HG03175 (cell line): Measurements from ENCODE around the gene ANAPC10.
A peak's percentile ranks its signal among the peaks of the same experiment; 100 is the strongest.
"Not testable (repeated sequence)": the region's sequence is repeated elsewhere in the genome, so short reads cannot be mapped to it uniquely, and the experiment has no call there.

Experiments used
- ATAC-seq: cut with Tn5 transposase; IDR thresholded peaks from one replicate; pipeline ENCODE4 v1.9.1; 2021; ENCODE audit warnings: mild to moderate bottlenecking, moderate library complexity; ENCODE audit not compliant: unreplicated experiment

The ANAPC10 gene, protein sequence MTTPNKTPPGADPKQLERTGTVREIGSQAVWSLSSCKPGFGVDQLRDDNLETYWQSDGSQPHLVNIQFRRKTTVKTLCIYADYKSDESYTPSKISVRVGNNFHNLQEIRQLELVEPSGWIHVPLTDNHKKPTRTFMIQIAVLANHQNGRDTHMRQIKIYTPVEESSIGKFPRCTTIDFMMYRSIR

DNA sequence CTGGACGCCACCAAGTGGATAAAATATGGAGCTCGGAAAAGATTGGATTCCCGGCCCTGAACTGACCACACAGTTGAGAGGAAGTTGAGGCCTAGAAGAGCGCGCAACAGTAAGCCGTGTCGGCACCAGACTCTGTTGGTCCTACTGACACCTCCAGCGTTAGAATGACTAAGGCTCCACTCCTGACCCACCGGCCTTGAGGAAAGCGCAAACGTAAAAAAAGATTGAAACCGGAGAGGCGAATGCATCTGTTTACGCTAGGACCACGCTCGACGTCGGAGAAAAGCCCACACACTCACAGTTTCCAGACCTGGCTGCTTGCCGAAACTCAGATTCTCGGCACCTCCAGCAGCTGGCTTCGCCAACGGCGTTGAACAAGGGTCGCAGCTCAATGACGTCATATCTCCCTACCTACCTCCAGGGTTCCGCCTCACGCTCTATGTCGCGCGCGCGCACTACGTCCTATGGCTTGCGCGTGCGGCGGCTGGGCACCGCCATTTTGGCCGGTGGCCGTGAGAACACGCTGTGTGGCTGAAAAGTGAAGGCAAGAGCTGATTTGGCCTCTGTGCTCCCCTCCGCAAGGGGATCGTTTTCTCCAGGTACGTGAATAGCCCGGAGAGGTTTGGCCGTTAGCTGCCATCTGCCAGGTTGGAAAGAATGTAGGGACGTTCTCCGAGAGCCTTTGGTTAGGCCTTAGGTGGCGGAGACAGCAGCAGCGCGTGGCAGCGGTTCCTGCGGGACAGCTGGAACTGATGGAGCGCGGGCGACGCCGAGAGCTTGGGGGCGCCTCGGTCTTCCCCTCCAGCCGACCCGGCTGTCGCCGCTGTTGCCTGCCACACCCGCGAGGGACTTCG lies at the start of gene ANAPC10, which contains the start of gene ABCE1:
Gene ANAPC10, minus strand, starts transcription at position 376 of the 854 bp plus-strand sequence. CDS start 2,097 bp downstream, outside the sequence.
Gene ABCE1, plus strand, starts transcription at position 491 of the 854 bp plus-strand sequence. CDS start 6,102 bp downstream, outside the sequence.
- ATAC-seq, result peak; percentile 84

DNA sequence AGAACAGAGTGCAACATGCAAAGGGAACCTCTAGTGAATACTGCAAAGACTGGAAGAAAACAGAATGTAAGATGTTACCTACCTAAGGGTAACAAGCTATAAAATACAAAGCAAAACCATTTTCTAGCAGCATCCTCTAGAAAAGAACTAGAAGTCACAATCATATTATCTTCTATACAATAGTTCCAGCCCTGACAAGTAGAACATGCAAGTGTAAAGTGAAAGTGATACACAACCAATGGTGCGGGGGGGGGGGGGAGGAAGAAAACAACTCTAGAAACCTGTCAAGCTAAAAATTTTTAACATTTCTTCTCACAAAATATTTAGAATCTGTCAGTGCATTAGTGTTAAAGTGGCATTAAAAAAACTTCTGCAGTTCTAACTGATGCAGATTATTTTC lies 38.2 kb upstream of the ANAPC10 start:
- ATAC-seq, result not testable (repeated sequence)

DNA sequence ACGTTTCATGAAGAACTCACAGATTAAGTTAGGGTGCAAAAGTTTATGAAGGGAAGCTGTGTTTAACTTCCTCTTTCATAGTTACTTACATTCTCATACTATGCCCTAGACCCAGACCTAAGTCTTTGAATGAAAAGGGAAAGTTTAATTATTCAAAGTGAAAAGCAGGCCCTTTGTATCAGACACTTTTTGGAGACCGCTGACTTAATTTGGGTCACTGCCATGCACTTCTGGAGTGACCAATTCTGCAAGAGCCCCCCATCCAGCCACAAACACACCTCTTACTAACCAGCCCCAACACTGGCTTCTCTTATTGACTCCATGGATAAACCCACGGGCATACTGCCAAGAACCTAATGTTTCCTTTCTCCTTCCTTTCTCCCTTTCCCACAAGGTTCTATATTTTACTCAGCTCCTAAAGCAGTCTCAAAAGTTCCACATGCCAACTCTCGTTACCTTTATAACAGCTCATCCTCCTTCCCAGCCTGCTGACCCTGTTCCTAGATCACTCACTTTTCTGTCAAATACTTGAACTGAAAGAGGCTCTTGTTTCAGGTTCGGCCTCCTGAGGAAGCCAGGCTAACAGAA lies 34.6 kb upstream of the ANAPC10 start:
- ATAC-seq, result peak; percentile 85

DNA sequence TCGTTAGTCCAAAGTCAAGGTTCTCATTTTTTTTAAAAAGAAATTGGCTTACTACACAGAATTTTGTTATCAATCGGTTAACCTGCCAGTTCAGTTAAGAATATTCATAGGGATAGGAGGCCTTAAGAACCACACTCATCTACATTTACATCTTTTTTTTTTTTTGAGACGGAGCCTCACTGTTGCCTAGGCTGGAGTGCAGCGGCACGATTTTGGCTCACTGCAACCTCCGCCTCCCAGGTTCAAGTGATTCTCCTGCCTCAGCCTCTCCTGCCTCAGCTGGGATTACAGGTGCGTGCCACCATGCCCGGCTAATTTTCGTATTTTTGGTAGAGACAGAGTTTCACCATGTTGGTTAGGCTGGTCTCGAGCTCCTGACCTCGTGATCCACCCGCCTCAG lies 33.9 kb upstream of the ANAPC10 start:
- no peak for ATAC-seq

DNA sequence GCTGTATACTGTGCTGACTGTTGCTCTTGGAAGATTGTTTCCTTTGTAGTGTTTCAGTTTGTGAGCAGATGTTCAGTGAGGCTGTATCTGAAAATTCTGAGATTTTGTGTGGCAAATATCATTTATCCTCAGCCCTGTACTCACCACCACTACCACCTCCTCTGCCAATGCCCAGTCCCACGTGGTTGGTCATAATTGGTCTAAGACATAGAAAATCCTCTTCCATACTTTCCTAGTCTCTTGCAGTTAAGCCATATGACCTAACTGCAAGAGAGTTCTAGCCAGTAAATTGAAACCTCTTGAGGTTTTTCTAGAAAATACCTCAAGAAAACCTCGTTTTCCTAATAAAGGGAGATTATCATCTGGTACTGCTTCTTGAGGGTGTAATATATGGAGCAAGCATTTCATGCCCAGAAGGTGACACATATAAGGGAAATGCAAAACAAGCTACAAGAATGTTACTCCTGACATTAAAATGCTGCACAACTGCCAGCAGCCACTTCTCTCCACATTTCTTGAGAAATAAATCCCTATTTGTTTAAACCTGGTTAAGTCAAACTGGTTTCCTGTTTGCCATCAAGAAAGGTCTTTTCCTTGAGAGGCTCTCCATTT lies 32.9 kb upstream of the ANAPC10 start:
- no peak for ATAC-seq

DNA sequence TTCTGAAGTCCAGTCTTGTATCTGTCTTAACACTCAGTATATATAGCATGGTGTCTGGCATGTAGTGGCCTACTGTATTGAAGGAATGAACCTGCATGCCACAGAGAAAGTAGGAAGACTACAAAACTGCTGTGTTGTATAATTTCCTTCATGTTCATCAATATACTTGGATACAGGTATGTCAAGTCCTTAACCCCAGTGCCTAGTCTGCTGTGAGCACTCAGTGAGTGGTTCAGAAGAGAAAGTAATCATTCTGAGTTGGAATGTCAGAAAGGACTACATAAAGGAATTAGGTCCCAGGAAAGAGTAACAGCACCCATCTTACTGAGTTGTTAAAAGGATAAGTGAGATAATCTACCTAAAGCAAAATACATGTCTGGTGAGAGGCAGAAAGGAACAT lies 32.1 kb upstream of the ANAPC10 start:
- ATAC-seq, result no peak

DNA sequence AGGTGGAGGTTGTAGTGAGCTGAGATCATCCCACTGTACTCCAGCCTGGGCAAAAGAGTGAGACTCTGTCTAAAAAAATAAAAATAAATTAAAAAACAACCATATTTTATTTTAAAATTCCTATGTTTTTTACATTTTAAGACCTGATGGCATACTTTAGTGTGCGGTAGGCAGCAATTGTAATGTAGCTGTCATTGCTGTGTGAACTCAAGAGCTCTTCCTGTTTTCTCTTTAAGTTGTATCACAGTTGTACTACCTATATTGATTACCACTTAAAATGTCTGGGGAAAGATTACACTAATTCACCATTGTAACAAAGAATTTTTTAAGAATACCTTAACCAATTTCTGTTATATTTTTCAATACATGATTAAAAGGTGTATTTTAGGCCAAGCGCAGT lies 27.4 kb upstream of the ANAPC10 start:
- ATAC-seq, result no peak

DNA sequence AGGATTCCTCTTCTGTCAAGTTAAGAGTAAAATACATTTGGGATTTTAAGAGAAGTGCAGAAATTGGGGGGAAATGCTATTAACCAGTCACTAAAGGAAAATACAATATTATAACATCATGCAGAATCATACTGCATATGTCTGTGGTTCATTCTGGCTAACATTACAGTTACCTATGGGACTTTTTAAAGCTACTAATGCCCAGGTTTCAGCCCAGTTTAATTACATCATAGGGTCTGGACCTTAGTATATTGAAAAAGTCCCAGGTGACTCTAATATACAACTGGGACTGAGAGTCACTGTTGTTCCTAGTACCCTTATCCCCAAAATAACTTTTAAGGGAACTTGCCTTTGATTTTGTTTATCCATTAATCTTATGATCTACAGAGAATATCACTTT lies 10.1 kb upstream of the ANAPC10 start:
- no peak for ATAC-seq

DNA sequence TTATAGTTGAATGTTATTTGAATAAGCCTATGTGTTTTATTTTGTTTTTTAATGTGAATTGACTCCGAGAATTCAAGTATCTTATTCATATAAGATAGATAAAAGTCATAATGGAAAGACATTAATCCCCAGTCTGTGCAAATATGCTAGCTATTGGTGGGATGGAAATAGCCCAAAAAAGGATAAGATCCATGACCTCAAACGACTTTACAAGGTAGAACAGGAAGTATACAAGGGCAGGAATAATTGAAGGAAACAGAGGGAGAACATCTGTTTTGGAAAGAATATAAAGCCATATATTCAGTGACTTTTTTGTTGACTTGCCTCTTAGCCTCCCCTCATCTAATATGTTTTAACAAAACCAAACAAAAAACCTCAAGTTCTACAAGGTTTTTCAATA lies 9.1 kb upstream of the ANAPC10 start:
- no peak for ATAC-seq

DNA sequence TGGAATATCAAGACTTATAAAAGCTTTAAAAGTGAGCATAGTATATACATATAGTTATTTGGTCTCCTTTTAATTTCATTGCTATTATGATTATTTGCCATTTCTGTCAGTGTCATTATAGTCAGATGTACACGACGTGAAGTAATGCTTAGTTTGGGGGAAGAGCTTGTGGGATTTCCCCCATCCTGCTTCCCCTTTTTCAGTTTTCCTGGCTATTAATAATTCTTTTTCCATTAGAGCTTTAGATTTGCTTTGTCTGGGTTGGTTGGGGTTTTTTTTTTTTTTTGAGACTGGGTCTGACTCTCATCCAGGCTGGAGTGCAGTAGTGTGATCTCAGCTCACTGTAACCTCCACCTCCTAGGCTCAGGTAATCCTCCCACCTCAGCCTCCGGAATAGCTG lies 5.5 kb upstream of the ANAPC10 start:
- ATAC-seq, result no peak

DNA sequence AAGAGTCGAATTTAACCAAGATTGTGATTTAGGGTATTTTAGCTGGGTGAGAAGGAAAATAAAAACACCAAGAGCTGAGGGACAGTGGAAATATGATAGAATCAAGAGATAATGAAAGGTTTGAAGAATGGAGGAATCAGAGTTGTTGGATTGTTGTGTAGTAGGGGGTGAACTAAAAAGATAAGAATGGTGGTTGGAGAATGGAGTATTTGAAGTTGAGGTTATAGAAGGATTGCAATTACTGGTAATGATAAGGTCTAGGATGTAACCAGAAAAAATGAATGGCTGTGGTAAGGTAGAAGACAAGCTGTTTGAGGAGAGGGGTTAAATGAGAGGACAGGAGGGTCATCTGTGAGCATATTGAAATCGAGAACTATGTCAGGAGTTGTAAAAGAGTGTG lies 4.6 kb upstream of the ANAPC10 start:
- ATAC-seq, result no peak

DNA sequence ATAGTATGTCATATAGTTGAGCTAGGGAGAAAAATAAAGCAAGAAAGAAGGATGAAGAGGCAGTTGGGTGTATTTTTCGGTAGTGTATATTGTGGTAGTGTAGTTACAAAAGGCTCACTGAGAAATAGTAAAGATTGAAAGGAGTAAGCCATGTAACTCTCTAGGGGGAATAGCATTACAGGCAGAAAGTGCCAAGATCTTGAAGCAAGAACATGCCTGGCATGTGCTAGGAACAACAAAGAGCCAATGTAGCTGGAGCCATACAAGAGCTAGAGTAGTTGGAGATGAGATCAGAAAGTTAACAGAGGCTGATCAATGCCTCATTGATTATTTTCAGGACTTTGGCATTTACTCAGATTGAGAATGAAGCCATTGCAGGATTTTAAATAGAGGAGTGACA lies 3.1 kb upstream of the ANAPC10 start:
- ATAC-seq, result no peak

DNA sequence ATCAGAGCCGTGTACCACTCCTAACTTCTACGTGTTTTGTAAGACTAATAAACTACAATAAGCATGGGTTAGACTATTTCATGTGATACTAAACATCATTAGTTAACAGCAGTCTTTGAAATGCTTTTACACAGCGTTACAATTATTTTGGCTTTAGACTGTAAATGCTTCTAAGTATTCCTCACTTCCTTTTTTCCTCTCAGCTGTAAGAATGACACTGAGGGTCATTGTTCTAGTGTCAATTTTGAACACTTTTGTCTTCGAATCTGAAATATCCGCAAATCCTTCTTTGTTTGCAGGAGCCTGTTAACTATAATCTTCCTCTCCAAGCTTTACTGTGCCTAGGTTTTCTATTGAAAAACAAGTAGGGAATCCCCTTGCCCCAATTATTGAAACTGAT lies 1.7 kb upstream of the ANAPC10 start:
- ATAC-seq, result no peak

DNA sequence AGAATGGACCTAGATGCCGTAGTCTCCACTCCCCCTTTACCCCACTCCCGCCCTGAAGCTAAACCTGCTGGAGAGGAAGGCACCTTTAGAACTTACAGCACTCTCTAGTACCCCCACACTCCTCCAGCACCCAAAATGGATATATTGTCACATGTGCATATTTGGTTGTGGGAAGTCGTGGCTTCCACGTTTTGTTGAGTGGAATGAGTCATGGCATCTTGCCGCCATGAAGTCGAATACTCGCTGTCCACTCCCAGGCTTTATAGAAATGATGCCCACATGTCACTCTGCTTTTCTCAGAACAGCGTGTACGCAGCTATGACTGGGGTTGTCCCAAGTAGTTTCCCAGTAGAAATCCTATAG lies 660 bp upstream of the ANAPC10 start:
- peak; percentile 19 for ATAC-seq

DNA sequence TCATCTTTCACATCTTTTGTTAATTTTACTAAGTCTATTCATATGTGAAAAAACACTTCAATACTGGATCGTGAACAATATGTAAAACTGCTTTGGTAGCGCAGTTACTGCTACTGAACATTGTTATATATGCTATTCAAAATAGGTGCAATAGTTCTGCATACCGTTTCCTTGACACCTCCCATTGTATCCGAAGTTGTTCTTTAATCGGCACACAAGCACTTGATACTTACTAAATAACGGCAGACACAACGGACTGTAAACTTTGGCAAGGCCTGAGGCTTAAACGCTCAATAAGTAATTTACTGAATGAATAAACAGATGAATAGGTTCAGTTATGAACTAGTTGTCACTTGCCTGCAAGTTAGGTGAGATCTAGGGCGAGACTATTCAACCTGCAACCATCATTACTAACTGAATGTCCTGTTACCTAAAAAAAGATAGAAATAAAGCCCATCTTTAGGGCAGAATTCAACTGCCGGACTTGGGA lies 620 bp downstream of the ANAPC10 start:
- ATAC-seq, result peak; percentile 5

DNA sequence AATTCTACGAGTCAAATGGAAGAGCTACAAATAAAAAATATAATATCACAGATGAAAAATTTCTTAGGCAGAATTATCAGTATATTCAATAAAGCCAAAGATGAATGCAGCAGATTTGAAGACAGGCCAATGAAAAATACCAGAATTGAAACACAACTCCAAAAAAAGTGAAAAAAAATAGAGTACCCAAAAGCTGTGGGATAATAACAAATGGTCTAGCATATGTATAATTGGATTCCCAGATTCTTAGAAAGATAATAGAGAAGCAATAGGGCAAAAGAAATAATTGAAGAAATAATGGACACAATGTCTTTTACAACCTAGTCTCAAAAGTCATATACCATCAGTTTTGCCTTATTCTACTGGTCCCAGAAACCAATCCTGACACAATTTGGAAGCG lies 4.4 kb downstream of the ANAPC10 start:
- no peak for ATAC-seq

DNA sequence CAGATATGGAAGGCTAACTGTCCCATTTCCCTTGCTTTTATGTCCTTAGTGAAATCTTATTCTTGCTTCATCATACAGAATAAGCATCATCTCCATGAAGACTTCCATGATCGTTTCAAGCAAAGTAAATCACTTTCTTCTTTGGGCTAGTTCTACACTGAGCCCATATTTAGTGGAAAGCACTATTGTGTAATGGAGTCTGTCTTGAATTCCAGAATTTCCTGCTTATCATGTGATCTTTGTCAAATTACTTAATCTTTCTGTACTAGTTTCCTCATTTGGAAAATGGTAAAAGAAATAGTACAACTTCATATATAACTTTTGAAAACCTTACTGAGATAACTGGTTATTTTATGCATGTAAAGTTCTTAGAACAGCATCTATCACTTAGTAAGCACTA lies 7.6 kb downstream of the ANAPC10 start:
- ATAC-seq, result no peak

DNA sequence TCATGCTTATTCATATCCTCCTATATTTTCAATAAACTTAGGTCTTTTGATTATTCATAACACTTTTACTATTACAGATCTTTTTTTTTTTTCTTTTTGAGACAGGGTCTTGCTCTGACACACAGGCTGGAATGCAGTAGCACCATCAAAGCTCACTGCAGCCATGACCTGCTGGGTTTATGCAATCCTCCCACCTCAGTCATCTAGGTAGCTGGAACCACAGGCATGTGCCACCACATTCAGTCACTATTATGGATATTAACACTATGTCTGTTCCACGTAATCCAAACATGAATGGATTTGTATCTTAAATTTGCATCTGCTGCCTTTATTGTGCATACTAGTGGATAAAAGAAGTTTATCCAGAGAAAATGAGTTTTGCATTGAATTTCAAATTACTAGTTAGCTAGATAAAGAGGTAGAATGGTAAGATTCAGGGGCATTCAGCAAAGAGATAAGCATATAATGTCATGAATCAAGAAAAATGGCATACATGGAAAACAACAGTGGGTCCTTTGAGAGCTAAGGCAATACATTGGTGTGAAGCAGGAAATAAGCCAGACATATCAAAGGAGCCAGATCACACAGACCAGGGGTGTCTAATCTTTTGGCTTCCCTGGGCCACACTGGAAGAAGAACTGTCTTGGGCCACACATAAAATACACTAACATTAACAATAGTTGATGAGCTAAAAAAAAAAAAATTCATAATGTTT lies 13.9 kb downstream of the ANAPC10 start:
- no peak for ATAC-seq

DNA sequence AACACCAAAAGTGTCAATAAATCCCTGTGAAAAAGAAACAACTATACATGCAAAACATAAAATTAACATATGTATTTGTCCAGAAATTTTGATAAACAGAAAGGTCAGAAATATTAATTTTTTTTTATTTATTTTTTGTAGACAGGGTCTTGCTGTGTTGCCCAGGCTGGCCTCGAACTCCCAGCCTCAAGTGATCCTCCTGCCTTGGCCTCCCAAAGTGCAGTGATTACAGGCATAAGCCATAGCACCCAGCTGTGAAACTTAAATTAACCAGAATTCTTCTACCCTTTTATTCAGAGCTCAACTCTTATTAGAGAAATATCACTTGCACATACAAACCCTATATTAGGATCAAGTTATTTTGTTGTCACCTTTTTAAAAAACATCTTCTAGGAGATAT lies 16.2 kb downstream of the ANAPC10 start:
- no peak for ATAC-seq

DNA sequence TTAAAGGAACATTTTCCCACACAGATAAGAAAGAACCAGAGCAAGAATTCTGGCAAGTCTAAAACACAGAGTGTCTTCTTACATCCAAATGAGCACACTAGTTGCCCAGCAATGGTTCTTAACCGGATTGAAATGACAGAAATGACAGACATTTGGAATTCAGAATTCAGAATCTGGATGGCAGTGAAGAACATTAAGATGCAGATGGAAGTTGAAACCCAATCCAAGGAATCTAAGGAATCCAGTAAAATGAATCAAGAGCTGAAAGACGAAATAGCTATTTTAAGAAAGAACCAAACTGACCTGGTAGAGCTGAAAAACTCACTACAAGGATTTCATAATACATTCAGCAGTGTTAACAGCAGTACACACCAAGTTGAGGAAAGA lies 21.5 kb downstream of the ANAPC10 start:
- no peak for ATAC-seq
